Erythroblast (primary cell): ENCODE measurements around the gene TAGAP.
"Not testable (repeated sequence)": the region's sequence is repeated elsewhere in the genome, so short reads cannot be mapped to it uniquely, and the experiment has no call there.

Experiments
- GATA1 ChIP-seq: IDR thresholded peaks from 2 replicates; pipeline ENCODE4 v1.6.1; 2011; ENCODE audit warnings: low read depth, mild to moderate bottlenecking, control low read depth, low read length, moderate library complexity
- POLR2A ChIP-seq: IDR thresholded peaks from 2 replicates; pipeline ENCODE4 v1.6.1; 2011; ENCODE audit warnings: mild to moderate bottlenecking, low read length

DNA sequence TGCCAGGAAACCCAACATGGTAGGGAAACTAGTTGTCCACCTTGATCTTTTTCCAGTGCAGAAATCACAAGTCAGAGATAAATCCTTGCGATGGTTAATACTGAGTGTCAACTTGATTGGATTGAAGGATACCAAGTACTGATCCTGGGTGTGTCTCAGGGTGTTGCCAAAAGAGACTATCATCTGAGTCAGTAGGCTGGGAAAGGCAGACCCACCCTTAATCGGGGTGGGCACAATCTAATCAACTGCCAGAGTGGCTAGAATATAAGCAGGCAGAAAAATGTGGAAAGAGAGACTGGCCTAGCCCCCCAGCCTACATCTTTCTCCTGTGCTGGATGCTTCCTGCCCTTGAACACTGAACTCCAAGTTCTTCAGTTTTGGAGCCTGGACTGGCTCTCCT is 55.1 kb downstream of the TAGAP start:
- TF ChIP-seq POLR2A, GATA1: not testable (repeated sequence)
